Activated CD4-positive, alpha-beta T cell treated with anti-CD3 and anti-CD28 coated beads, Interleukin-2, amount 50 U/mL, for 24 hours (primary cell): ENCODE data around the gene IMP3.

Experiments used
- DNase-seq, 2 donors: peaks; one replicate each; pipeline ENCODE4 v3.0.0-alpha.2; 2020; ENCODE audit warnings: low read depth in 1 of 2, low spot score in 1 of 2

Gene IMP3

DNA sequence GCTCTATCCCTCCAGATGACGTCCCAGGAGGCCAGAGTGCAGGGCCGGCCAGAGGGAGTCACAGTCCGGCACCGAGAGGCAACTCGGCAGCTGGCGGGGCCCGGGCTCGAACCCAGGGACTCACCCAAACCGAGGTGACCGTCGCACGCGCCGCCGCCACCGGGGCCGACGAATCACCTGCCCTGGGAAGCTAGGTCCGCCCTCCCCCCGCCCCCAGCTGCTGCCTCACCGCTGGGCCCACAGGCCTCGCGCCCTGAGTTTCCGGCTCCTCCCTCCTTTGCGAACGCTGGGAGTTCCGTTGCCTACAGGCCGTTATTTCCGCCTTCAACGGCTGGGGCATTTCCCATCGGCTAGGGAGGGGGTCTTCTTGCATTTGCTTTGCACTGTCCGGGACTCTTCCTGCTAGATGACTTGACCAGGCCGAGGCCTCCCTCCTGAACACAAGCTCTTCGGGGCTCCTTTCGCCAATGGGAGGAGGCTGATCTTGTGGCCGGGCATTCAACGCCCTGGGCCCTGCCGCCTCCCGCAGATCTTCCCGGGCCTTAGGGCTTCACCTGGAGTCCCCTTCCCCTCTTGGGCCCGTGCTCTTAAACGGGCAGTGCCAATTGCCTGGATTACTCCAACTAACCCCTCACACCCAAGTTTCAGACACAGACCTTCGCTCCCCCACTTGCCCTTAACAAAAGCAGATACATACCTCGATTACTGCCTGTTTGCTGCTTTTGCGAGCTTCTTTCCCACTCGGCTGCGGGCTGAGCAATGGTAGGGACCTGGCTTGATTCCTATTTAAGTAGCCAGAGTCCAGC lies 14.3 kb downstream of the IMP3 start, which contains the start of gene SNUPN:
SNUPN (minus strand) TSS at position 184 of the 806 bp plus-strand sequence. CDS start 4,674 bp downstream, outside the sequence.
- peak; percentile 88 to 90 for DNase-seq

DNA sequence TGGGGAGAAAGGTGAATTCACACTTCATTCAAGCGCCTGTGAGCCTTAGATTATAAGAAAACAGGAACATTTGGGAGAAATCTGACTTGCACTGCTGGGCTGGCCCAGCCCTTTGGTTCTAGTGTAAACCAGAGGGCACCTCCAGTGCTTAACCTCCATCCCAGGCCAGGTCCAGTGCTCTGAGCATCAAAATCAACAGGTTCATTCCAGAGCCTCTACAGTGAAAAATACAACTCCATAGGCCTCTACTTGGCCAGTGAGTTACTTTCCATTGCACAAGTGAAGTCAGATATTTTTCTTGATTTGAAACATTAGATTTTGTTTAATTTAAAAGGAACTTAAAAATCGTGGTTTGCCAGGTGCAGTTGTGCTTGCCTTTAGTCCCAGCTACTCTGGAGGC lies 17.5 kb downstream of the IMP3 start:
- no peak for DNase-seq

DNA sequence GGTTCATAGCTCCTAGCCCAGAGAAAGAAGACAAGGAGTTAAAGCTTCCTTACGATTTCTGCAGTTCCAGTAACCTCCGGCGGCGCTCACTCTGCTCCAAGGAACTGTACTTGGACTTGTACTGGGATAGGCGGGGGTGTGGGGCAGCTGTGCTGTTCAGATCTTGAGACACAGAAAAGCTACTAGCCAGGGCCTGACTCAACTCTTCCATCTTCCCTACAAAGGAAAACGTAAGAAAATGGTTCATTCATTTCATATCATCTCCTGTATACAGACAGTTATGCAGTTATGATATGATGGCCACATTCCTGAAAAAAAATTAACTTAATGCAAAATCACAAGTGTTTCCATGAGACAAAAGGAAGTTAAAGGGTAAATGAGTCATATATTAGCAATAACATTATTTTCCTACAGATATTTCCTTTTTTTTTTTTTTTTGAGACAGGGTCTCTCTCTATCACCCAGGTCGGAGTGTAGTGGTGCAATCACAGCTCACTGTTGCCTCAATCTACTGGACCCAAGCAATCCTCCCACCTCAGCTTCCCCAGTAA lies 19.1 kb downstream of the IMP3 start:
- DNase-seq: no peak

GRCh38 chr15:75620058-75620820 lies 19.8 kb downstream of the IMP3 start:
- DNase-seq: no peak

- no peak for DNase-seq
Measured at GRCh38 chr15:75616766-75617165, 23.3 kb downstream of the IMP3 start.

- no peak for DNase-seq
Measured at GRCh38 chr15:75606711-75607699, 33.0 kb downstream of the IMP3 start.

- no peak for DNase-seq
Measured at GRCh38 chr15:75606026-75606425, 34.0 kb downstream of the IMP3 start.

GRCh38 chr15:75599401-75599800 lies 40.6 kb downstream of the IMP3 start:
- DNase-seq: no peak

DNA sequence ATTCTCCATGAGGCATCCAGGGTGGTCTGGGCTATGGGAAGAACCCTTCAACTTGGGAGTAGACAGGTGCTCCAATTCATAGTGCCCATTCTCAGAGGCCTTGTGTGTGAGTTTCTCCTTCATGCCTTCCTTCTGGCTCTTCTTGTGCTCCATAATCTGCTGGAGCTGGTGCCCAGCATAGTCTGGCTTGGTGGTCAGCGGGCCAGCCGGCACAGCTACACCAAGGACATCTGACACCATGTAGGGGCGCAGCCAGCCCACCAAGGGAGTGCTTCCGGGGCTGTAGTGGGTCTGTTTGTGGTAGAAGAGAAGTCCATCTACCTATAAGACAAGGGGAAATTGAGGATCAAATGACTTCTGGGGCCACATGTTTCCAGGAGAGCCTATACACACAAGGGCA lies 41.7 kb downstream of the IMP3 start:
- DNase-seq: no peak

- no peak for DNase-seq
Measured at GRCh38 chr15:75597667-75598341, 42.2 kb downstream of the IMP3 start.

DNA sequence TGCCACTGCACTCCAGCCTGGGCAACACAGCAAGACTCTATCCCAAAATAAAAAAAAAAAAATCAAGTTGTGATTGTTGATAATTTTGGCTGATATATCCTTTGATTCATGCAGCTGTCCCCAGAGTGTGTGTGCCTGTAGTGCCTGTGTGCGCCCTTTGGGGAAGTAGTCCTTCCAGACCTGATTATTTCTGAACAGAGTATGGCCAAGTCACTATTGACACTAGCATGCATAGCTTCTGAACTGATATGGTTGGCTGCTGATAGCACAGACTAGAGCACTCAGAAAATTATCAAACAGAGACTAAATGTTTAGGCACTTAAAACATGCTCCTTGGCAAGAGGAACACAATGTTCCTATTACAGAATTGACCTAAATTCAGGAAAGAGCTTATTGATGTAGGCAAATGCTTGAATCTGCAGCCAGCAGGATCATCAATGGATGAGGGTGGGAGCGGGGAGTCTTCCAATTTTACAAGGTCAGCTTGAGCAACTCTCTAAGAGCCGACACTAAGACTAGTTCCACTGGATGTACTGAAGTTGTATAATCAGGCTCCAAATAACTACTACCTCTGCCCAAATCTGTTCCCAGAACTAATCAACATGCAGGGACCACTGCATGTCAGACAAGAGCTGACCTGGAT lies 43.2 kb downstream of the IMP3 start:
- no peak for DNase-seq

DNA sequence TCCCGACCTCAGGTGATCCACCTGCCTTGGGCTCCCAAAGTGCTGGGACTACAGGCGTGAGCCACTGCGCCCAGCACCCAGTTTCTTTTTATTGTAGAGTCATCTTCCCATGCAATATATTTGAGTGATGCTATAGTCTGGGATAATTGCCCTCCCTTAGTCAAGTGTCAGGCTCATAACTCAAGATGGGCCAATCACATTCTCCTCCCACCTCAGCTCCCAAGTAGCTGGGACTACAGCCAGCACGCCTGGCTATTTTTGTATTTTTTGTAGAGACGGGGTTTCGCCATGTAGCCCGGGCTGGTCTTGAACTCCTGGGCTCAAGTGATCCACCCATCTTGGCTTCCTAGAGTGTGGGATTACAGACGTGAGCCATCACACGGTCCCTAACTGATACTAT lies 45.7 kb downstream of the IMP3 start:
- DNase-seq: no peak

DNA sequence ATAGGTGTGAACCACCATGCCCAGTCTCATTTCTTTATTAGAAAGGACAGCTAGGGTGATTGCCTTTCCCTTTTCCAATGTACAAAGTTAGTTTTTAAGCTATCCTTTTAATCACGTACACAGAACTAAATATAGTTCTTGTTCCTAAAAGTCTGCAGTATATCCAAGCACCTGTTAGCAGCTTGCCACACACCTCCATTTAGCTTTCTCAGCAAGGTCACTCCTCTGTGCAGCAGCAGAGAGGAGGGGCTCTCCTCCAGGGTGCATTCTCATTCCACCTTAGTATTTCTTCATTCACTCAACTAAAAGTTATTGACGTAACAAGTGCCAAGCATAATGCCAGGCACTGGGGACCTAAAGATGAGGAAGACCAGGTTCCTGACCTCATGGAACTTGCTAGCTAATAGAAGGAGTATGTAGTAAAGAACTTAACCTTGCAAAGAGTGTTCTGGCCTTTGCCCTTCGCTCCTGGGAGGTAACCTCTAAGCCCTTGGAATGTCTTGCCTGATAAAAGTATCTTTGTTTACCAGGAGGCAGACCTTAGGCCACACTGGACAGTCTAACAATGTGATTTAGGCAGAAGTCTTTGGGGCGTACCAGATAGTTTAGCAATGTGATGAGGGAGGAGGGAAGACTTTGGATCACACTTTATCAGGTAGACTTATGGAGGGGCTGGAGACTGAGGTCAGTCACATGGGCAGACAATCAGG lies 48.2 kb downstream of the IMP3 start:
- no peak for DNase-seq

- no peak for DNase-seq
Measured at GRCh38 chr15:75590239-75590638, 49.8 kb downstream of the IMP3 start.
